ENCODE results near the gene CFAP90.

DNA sequence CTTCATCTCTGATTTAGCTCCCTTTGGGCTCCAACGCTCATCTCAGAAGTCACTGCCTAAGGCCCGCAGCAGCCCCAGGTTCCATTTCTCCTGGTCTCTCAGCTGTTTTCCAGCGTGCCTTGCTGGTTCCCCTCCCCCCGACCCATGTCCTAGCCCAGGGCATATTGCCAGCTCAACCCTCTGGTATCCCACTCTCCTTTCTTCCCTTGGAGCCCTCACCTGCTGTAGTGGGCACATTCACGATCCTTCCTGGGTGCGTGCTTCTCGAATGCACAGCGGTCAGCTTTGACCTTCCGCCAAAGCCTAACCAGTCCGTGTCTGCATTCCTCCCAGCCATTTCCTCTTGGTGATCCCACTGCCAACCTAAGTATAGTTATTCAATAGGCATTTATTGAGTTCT lies 36.1 kb downstream of the CFAP90 start:
- TF ChIP-seq FOXA1 (IDR thresholded peaks at IDR 0.05): no peak
- no peak for TF ChIP-seq L3MBTL2 (conservative IDR thresholded peaks at IDR 0.05)
- TF ChIP-seq TARDBP (IDR thresholded peaks at IDR 0.05): no peak
- TF ChIP-seq ELF4 (IDR thresholded peaks at IDR 0.05): no peak
- no peak for TF ChIP-seq BHLHE40 (IDR thresholded peaks at IDR 0.05; ENCODE audit: borderline replicate concordance)
- TF ChIP-seq ZNF384 (IDR thresholded peaks at IDR 0.05): no peak
- no peak for TF ChIP-seq NFRKB (IDR thresholded peaks at IDR 0.05)
- no peak for TF ChIP-seq SP1 (IDR thresholded peaks at IDR 0.05)
- no peak for TF ChIP-seq FOXK2 (IDR thresholded peaks at IDR 0.05)
- TF ChIP-seq SUZ12 (IDR thresholded peaks at IDR 0.05): no peak
- TF ChIP-seq FOXM1 (IDR thresholded peaks at IDR 0.05; ENCODE audit: borderline replicate concordance): no peak
- no peak for TF ChIP-seq HDGF (IDR thresholded peaks at IDR 0.05; ENCODE audit: borderline replicate concordance)
- TF ChIP-seq CTBP1 (IDR thresholded peaks at IDR 0.05; ENCODE audit: borderline replicate concordance): no peak
- no peak for TF ChIP-seq ARNT (IDR thresholded peaks at IDR 0.05)
